ENCODE data around the gene ANTXR1. TPM values are rescaled to one million over a fixed set of nuclear protein-coding genes. Genes with fewer than 3 reads are reported as not detected.
"Not testable (repeated sequence)": the region's sequence is repeated elsewhere in the genome, so short reads cannot be mapped to it uniquely, and the experiment has no call there.

The ANTXR1 gene
- total RNA-seq, 1 donor from 2014 or later: 61.1 TPM

DNA sequence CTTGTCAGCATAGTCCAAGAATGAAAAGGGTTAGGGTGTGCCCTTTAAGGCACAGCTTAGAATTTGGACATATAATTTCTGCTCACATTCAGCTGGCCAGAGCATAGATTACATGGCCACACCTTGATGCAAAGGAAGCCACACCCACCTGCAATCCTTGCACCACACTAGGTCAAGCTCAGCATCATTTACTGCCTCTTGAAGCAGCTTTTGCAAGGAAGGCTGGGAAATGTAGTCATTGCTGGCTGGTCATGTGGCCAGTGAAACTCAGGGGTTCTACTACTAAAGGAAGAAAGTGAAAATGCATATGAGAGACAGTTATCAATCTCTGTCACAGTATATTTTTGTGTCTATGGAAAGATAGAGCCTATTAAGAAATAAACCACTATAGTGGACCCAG is 214.7 kb downstream of the ANTXR1 start:
- Mint-ChIP-seq H3K27ac (ENCODE audit: unreplicated experiment) (no peak overlapping the region), H3K4me1 (no peaks in the 10 kb centered on the region), H3K4me3 (no peak overlapping the region), H3K9me3 (no peaks in the 10 kb centered on the region), H3K27me3 (ENCODE audit: low read depth) (peaks cover 77% of the 10 kb centered on the region), H3K36me3 (ENCODE audit: low read depth) (peaks cover 22% of the 10 kb centered on the region)
- DNase-seq (ENCODE audit: low read depth, low spot score): no peak
- TF ChIP-seq, protein P1, sequence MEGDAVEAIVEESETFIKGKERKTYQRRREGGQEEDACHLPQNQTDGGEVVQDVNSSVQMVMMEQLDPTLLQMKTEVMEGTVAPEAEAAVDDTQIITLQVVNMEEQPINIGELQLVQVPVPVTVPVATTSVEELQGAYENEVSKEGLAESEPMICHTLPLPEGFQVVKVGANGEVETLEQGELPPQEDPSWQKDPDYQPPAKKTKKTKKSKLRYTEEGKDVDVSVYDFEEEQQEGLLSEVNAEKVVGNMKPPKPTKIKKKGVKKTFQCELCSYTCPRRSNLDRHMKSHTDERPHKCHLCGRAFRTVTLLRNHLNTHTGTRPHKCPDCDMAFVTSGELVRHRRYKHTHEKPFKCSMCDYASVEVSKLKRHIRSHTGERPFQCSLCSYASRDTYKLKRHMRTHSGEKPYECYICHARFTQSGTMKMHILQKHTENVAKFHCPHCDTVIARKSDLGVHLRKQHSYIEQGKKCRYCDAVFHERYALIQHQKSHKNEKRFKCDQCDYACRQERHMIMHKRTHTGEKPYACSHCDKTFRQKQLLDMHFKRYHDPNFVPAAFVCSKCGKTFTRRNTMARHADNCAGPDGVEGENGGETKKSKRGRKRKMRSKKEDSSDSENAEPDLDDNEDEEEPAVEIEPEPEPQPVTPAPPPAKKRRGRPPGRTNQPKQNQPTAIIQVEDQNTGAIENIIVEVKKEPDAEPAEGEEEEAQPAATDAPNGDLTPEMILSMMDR (conservative IDR thresholded peaks at IDR 0.05): no peak

- not testable (repeated sequence) for DNase-seq (ENCODE audit: low read depth, low spot score); H3K4me1 Mint-ChIP-seq; H3K27ac Mint-ChIP-seq (ENCODE audit: unreplicated experiment); H3K4me3 Mint-ChIP-seq; H3K9me3 Mint-ChIP-seq
- peaks cover 48% of the 10 kb centered on the region for H3K27me3 Mint-ChIP-seq (ENCODE audit: low read depth)
- H3K36me3 Mint-ChIP-seq (ENCODE audit: low read depth): peaks cover 24% of the 10 kb centered on the region
Measured at GRCh38 chr2:69230946-69231345, 218.0 kb downstream of the ANTXR1 start.

- H3K36me3 Mint-ChIP-seq (ENCODE audit: low read depth): peaks cover 20% of the 10 kb centered on the region
- H3K27ac Mint-ChIP-seq (ENCODE audit: unreplicated experiment): no peak overlapping the region
- no peaks in the 10 kb centered on the region for H3K9me3 Mint-ChIP-seq
- DNase-seq (ENCODE audit: low read depth, low spot score): no peak
- peaks cover 40% of the 10 kb centered on the region for H3K27me3 Mint-ChIP-seq (ENCODE audit: low read depth)
- H3K4me3 Mint-ChIP-seq: no peak overlapping the region
- TF ChIP-seq, protein P1 (conservative IDR thresholded peaks at IDR 0.05): no peak
- H3K4me1 Mint-ChIP-seq: no peaks in the 10 kb centered on the region
Measured at GRCh38 chr2:69231612-69232277, 218.8 kb downstream of the ANTXR1 start.

DNA sequence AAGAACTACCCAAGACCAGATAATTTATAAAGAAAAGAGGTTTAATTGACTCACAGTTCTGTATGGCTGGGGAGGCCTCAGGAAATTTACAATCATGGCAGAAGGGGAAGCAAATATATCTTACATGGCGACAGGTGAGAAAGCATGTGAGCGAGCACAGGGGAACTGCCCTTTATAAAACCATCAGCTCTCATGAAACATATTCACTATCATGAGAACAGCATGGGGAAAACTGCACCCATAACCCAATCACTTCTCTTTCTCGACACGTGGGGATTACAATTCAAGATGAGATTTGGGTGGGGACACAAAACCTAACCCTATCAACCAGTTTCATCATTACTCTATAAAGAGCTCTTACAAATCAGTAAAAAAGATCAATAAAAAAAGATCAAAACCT is 222.9 kb downstream of the ANTXR1 start:
- not testable (repeated sequence) for H3K4me3 Mint-ChIP-seq; DNase-seq (ENCODE audit: low read depth, low spot score); H3K27ac Mint-ChIP-seq (ENCODE audit: unreplicated experiment); H3K4me1 Mint-ChIP-seq; H3K9me3 Mint-ChIP-seq
- Mint-ChIP-seq H3K27me3 (ENCODE audit: low read depth) (peaks cover 10% of the 10 kb centered on the region), H3K36me3 (ENCODE audit: low read depth) (peaks cover 20% of the 10 kb centered on the region)

- peaks cover 16% of the 10 kb centered on the region for H3K36me3 Mint-ChIP-seq (ENCODE audit: low read depth)
- TF ChIP-seq, protein P1 (conservative IDR thresholded peaks at IDR 0.05): no peak
- H3K4me1 Mint-ChIP-seq: no peaks in the 10 kb centered on the region
- no peak overlapping the region for H3K27ac Mint-ChIP-seq (ENCODE audit: unreplicated experiment)
- DNase-seq (ENCODE audit: low read depth, low spot score): no peak
- H3K4me3 Mint-ChIP-seq: no peak overlapping the region
- no peaks in the 10 kb centered on the region for H3K9me3 Mint-ChIP-seq
- H3K27me3 Mint-ChIP-seq (ENCODE audit: low read depth): peaks cover 2% of the 10 kb centered on the region
Measured at GRCh38 chr2:69237070-69237670, 224.2 kb downstream of the ANTXR1 start.

GRCh38 chr2:69238449-69239031 is 225.6 kb downstream of the ANTXR1 start:
- Mint-ChIP-seq H3K27ac (ENCODE audit: unreplicated experiment) (no peak overlapping the region), H3K36me3 (ENCODE audit: low read depth) (peaks cover 16% of the 10 kb centered on the region), H3K4me3 (no peak overlapping the region), H3K4me1 (no peaks in the 10 kb centered on the region), H3K9me3 (no peaks in the 10 kb centered on the region), H3K27me3 (ENCODE audit: low read depth) (peaks cover 8% of the 10 kb centered on the region)
- TF ChIP-seq, protein P1 (conservative IDR thresholded peaks at IDR 0.05): no peak
- DNase-seq (ENCODE audit: low read depth, low spot score): no peak

All from neural crest cell (in vitro differentiated cells).